SIG-M5 treated with dmso at 0.1 percent for 504 hours (cell line): ENCODE data around the gene FGFR3.
A peak's percentile ranks its signal among the peaks of the same experiment; 100 is the strongest.

Experiments used
- DNase-seq: peaks from one replicate; lab custom pipeline; 2025; ENCODE audit not compliant: unreplicated experiment; lab: John Stamatoyannopoulos, UW

Gene FGFR3

DNA sequence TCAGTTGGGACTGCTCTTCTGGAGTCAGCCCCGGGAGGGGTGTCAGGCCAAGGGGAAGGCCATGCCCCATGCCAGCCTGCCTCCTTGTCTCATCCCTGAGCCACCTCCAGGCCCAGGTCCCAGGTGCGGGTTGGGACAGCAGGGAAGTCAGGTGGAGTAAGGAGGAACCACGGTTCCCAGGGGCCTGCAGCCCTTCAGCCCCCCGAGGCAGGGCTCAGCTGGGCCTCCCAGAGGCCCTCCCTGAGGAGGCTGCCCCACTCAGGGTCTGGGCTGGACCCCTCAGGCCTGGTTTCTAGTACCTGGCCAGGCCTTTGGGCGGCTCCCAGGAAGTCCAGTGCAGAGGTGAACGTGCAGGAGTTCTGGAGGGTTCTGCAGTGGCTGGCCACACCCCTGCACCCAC lies 23.4 kb upstream of the FGFR3 start:
- DNase-seq = no peak

- DNase-seq = no peak
These were observed 22.8 kb upstream of the FGFR3 start for GRCh38 chr4:1770245-1770644.

DNA sequence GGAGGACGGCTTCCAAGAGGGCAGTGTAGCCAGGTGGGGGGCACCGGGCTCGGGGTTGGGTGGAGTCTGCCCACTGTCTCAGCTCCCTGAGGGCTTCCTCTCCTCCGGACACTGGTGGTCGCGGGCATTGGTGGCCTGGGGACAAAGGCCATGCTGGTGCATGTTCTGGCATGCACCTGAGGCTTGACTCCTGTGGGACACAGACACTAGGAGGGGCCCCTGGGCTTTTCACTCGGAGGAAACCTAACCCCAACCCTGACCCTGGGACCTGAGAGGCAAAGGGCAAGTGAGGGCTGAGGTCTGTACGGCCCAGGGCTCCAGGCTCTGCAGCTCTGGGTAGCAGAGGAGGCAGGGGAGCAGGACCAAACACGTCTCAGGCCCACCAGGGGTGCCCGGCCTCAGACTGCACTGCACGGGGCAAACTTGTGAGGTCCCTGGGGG lies 22.3 kb upstream of the FGFR3 start:
- no peak for DNase-seq

DNA sequence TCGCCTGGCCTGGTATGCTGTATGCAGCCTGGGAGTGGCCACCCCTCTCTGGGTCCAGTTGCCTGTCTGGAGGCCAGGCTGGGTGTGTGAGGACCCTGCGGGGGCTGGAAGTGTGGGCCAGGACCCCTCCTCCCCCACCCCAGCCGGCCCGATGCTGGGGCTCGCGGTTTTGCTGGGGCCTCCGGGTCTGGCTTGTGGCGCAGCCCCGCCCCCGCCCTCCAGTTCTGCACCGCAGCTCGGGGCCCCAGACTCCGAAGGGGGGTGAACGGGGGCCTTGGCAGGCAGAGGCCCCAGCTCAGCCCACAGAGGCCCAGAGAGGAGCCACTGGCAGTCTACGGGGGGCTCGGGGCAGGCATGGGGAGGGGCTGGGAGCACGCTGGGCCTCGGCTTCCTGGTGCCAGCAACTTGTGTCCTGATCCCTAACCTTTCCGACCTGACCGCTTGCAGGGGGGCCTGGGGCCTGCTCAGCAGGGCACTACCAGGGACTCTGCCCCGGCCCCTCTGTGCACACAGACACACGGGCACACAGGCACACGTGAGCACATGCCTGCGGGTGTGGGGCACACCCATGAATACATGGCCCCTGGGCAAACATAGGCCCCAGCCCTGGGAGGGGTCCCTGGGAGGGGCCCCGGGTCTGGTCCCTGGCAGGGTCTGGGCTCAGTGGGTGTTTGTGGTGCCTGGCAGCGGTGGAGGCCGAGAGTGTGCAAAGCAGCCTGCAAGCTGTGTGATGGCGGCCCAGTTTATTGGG lies 21.4 kb upstream of the FGFR3 start:
- no peak for DNase-seq

DNA sequence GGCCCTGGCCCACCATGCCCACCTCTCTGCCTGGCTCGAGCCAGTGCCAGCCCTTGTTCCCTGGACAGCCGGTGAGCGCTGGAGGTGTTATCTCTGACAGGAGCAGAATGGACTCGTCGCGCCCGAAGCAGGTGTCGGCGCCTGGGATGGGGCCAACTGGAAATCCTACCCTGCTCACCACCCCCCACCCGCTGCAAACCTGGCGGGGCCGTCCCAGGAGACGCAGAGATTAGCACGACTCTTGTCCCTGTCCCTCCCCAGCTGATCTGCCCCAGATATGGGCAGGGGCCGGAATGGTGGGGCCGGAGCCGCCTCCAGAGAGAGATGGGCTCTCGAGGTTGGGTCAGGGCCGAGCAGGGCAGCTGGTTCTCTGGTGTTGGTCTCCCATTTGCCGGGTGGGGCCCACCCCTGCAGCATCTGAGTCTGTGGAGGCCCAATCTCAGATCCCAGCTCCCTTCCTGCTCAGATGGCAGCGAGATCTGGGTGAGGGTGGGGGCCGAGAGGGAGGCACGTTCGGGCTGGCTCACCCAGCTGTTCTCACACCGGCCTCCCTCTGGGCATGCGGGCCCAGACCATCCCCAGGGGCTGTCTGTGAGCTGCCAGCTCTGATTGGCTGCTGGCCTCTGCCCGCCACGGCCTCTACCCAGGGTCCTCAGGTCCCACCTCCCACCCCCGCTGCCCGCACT lies 20.1 kb upstream of the FGFR3 start:
- DNase-seq = no peak

GRCh38 chr4:1773754-1774153 lies 19.3 kb upstream of the FGFR3 start:
- DNase-seq = no peak

- DNase-seq = peak; percentile 59
These were observed 17.2 kb upstream of the FGFR3 start for GRCh38 chr4:1775731-1776500.

DNA sequence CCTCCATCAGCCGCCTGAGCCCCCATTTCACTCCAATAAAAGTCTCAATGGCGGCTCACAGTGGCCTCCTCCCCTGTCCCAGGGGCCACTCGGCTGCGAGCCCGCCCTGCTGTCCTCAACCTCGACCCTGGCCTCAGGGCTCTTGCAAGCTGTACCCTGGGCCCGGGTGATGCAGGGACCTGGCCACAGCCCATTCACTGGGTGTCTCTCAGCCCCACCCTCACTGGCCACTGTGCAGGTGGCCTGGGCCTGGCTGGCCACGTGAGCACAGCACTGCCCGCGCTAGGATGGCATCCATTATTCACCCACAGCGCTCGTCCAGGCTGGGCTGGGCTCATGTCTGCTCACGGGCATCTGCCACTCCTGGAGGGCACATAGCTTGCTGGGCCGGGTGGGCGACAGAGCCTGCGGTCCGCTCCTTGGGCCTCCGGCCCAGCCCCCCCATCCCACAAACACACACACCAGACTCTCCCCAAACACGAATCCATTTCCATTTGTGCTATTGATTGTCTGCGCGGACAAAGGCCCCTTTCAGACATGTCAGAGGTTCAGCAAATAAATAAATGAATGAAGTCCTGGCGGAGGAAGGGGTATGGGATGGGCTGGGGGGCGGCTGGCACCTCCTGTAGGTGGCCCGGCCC lies 16.5 kb upstream of the FGFR3 start:
- no peak for DNase-seq

GRCh38 chr4:1777822-1778641 lies 15.1 kb upstream of the FGFR3 start:
- DNase-seq = no peak

- no peak for DNase-seq
These were observed 14.3 kb upstream of the FGFR3 start for GRCh38 chr4:1778642-1779392.

GRCh38 chr4:1779588-1780382 lies 13.3 kb upstream of the FGFR3 start:
- no peak for DNase-seq

DNA sequence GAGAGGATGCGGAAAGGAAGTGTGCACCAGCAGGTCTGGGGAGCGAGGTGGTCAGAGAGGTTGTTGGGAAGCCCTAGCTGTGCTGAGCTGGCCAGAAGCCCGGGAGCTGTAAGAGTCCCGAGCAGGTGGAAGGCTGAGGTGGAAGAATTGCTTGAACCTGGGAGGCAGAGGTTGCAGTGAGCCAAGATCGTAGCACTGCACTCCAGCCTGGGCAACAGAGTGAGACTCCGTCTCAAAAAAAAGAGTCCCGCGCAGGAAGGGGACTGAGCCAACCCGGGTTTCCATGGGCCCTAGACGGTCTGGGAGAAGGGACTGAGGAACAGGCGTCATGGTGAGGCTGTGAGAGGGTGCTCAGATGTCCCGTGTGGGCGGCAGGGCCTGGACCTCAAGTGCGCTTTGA lies 12.7 kb upstream of the FGFR3 start:
- DNase-seq = no peak

- DNase-seq = no peak
These were observed 10.1 kb upstream of the FGFR3 start for GRCh38 chr4:1783015-1783414.

DNA sequence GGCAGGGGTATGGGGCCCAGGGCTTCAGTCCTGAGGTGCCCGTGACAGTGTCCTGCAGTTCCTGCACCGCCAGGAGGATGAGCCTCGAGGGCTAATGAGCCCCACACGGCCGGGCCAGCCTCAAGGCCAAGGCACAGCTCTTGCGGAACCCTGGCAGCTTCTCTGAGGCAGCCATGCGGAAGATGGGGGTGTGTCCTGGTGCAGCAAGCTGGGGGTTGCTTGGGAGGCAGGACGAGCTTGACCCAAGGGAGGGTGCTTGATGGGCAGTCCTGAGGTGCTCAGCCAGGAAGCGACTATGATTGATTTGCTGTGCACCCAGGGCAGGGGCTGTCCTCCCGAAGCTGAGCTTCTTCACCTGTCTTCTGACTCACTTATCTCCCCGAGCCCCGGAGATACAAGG lies 9.1 kb upstream of the FGFR3 start:
- no peak for DNase-seq

DNA sequence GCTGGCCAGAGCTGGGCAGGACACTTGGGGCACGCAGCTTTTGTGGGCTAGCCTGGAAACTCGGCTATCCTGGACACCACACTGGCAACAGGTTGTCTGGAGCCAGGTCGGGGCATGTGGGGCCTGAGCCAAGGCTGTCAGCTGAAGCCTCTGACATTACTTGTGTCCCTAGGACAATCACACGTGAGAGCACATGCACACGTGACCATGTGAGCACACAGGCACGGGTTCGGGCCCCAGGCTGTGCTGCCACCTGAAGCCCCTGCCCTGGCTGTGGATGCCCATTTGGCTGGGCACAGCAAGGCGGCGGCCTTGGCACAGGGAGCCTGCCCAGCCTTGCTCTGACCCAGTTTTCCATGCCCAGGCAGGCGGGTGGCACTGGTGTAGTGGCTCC lies 8.7 kb upstream of the FGFR3 start:
- DNase-seq = no peak

DNA sequence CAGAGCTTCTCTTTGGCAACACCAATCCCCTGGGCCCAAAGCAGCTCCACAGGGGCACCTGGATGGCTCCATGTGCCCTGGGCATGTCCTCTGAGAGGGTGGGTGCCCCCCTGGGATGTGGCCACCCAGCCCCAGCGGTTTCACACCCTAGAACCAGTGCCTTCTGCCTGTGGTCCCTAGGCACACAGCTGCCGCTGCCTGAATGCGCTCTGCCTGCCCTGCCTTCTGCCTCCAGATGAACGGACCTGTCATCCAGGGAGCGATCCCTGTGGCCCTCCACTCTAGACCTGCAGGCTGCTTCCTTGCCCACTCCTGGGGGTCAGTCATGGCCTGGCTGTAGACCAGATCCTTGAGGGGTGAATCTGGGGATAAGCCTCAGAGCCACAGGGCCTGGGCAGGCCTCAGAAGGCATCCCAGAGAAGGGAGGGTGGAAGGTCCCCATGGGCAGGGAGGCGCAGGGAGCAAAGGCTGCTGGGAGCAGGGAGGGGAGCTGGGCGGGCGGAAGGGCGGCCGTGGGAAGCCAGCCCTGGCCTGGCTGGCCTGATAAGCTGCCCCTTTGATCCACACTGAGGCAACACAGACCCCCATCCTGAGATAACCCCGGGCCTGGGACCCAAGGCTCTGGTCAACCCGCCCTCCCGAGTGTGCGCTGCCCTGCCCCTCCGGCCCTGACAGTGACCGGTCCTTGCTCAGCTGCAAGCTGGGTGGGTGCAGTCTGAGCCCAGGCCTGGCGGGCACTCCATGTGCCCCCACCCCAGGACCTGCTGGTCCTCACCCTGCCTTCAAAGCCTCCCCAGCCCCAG lies 8.1 kb upstream of the FGFR3 start:
- DNase-seq = no peak

GRCh38 chr4:1785592-1785991 lies 7.5 kb upstream of the FGFR3 start:
- no peak for DNase-seq
